T-helper 2 cell treated with Interferon-gamma antibody and Interleukin-4, amounts not matched to agents 5 μg/mL and 100 μg/mL, for 36 hours (primary cell): ENCODE results near the gene SCN10A.
A peak's percentile ranks its signal among the peaks of the same experiment; 100 is the strongest.

Source experiments
- DNase-seq: peaks from one replicate; pipeline ENCODE4 v3.0.0; 2021; ENCODE audit warnings: low spot score
- H3K27ac Mint-ChIP-seq: one replicate; pipeline ENCODE4 v1.8.0; 2021; ENCODE audit warnings: mild to moderate bottlenecking, mixed read lengths
- H3K27me3 Mint-ChIP-seq: one replicate; pipeline ENCODE4 v1.8.0; 2021; ENCODE audit warnings: low read depth, mixed read lengths
- H3K36me3 Mint-ChIP-seq: one replicate; pipeline ENCODE4 v1.8.0; 2021; ENCODE audit warnings: low read depth, mixed read lengths
- H3K4me1 Mint-ChIP-seq: one replicate; pipeline ENCODE4 v1.8.0; 2021; ENCODE audit warnings: low read depth, mixed read lengths
- H3K4me3 Mint-ChIP-seq: one replicate; pipeline ENCODE4 v1.8.0; 2022; ENCODE audit warnings: mild to moderate bottlenecking, moderate library complexity, mixed read lengths
- H3K9me3 Mint-ChIP-seq: one replicate; pipeline ENCODE4 v1.8.0; 2021; ENCODE audit warnings: mixed read lengths

Gene SCN10A

DNA sequence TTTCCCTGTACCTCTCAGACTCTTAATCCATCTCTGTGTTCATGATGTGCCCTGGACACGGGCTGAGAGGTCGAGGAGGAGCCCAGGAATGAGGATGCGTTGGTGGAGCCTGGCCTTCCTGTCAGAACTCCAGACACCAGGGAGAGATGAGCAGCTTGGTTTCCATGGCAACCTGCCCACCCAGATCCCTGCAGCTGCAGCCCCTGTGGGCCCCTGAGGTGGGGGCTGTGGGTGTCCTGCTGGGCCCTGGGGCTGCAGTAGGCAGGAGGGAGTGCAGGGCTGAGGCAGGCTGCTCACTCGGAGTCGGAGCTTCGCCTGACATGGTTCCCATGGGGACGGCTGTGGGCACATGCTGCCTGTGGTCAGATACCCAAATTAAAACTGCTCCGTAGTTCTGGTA, 7.7 kb upstream of the SCN10A start:
- H3K36me3 Mint-ChIP-seq: no peaks in the 10 kb centered on the region

DNA sequence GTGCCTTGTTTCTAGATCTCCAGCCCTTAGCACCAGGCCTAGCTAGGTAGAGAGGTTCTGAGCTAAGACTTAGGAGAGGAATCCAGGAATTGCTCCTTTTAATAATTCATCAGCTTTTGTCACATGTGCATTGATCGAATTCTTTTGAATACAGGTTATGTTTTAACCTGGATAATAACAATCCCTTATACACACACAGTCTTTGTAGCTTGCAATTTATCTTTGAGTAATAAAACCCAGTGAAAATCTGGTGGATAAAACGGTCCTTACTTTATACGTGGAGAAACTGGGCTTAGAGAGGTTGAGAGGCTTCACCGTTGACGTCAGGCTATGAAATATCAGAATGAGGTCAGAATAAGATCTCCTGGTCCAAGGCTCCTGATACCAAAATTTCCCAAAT, 7.2 kb upstream of the SCN10A start:
- no peak overlapping the region for H3K4me3 Mint-ChIP-seq
- H3K27me3 Mint-ChIP-seq: peaks cover 3% of the 10 kb centered on the region
- H3K9me3 Mint-ChIP-seq: no peaks in the 10 kb centered on the region
- peaks cover 2% of the 10 kb centered on the region for H3K4me1 Mint-ChIP-seq
- H3K36me3 Mint-ChIP-seq: no peaks in the 10 kb centered on the region
- DNase-seq: no peak
- H3K27ac Mint-ChIP-seq: no peak overlapping the region

More for the DNA sequence above, 7.7 kb upstream of the SCN10A start:
- no peak for DNase-seq
- Mint-ChIP-seq H3K9me3 (no peaks in the 10 kb centered on the region), H3K4me1 (peaks cover 2% of the 10 kb centered on the region), H3K27me3 (peaks cover 3% of the 10 kb centered on the region), H3K27ac (no peak overlapping the region), H3K4me3 (no peak overlapping the region)

DNA sequence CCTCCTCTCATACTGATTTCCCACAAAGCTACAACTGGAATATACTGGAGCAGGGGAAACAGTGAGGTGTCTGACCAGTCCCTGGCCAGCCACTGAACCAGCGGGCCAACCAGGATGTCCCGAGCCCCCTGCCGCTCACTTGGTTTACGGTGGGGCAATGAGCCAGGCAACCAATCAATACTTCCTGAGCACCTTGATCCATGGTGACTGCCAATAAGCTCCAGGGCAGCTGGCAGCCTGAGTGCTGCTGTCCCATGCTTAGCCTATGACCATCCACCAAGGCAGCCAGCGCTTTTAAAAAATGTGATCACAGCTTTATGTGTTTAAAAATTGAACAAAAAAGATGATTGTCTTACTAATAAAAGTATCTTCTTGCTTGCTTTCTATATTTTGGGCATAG, 4.2 kb downstream of the SCN10A start:
- DNase-seq: no peak
- no peak overlapping the region for H3K4me3 Mint-ChIP-seq
- no peak overlapping the region for H3K27ac Mint-ChIP-seq
- H3K36me3 Mint-ChIP-seq: no peaks in the 10 kb centered on the region
- H3K4me1 Mint-ChIP-seq: no peaks in the 10 kb centered on the region
- H3K9me3 Mint-ChIP-seq: no peaks in the 10 kb centered on the region
- peaks cover 3% of the 10 kb centered on the region for H3K27me3 Mint-ChIP-seq

DNA sequence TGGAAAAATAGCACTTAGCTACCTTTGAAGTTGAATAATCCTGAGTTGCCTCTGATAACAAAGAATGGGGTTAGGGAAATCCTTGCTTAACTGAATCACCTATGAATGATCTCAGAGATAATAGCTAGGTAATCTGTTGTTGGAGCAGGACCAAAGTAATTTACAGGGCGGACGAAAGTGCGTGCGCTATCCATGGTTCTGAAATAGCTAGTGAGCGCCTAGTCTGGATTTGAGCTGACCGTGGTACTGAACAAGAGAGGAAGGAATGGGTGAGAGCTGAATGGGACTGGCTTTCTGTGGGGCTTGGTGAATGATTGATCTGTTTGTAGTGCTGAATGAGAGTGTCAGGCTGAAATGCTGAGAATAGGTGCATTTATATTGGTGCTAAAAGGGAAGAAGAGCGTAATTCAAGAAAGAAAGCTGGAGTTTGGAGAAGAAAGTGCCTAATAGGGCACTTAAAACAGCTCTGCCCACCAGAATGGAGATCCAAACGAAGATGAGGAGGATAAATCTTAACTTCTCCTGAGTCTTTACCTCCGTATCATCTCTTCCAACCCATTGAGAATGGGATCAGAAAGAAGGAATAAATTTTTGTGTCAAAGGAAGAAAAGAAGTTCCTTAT, 10.1 kb downstream of the SCN10A start:
- Mint-ChIP-seq H3K9me3 (no peaks in the 10 kb centered on the region), H3K4me3 (no peak overlapping the region), H3K27ac (no peak overlapping the region), H3K27me3 (no peaks in the 10 kb centered on the region), H3K36me3 (no peaks in the 10 kb centered on the region), H3K4me1 (no peaks in the 10 kb centered on the region)
- DNase-seq: peak; percentile 39

DNA sequence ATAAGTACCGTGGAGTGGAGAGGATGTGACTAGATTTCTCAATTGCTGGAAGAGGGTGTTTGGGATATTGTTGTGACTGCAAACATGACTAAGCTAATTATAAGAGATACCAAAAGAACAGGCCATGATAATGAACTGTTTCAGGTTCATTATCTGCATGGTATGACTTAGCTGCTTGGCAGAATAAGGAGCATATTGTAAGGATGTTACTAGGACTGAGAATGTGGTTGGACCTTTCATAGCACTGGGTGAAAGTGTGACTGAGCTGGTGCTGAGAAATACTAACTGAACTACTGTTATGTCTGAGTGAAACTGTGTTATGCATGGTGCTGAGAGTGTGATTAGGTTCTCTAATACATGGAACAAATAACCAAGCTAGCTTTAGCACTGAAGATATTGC, 11.0 kb downstream of the SCN10A start:
- no peak for DNase-seq
- no peaks in the 10 kb centered on the region for H3K4me1 Mint-ChIP-seq
- no peaks in the 10 kb centered on the region for H3K36me3 Mint-ChIP-seq
- H3K4me3 Mint-ChIP-seq: no peak overlapping the region
- no peaks in the 10 kb centered on the region for H3K9me3 Mint-ChIP-seq
- H3K27me3 Mint-ChIP-seq: no peaks in the 10 kb centered on the region
- no peak overlapping the region for H3K27ac Mint-ChIP-seq

DNA sequence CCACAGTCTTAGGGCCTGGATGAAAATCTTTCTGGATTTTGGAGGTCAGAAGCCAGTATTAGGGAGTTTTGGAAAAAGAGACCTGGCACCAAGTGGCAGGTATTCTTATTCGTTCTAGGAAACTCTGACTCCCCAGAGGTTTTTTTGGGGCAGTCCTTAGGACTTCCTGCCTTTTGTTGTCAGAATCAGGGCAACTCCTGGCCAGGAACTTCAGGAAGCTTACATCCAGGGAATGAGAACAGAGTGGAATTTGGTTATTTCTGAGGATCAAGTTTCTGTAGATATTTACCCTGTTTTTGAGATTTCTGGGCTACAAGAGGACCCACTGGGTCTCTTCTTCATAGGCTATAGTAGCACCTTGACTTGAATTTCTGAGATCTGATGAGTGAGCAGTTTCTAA, 15.5 kb downstream of the SCN10A start:
- no peaks in the 10 kb centered on the region for H3K9me3 Mint-ChIP-seq
- no peak for DNase-seq
- no peaks in the 10 kb centered on the region for H3K36me3 Mint-ChIP-seq
- no peak overlapping the region for H3K27ac Mint-ChIP-seq
- H3K4me1 Mint-ChIP-seq: no peaks in the 10 kb centered on the region
- no peaks in the 10 kb centered on the region for H3K27me3 Mint-ChIP-seq
- no peak overlapping the region for H3K4me3 Mint-ChIP-seq

DNA sequence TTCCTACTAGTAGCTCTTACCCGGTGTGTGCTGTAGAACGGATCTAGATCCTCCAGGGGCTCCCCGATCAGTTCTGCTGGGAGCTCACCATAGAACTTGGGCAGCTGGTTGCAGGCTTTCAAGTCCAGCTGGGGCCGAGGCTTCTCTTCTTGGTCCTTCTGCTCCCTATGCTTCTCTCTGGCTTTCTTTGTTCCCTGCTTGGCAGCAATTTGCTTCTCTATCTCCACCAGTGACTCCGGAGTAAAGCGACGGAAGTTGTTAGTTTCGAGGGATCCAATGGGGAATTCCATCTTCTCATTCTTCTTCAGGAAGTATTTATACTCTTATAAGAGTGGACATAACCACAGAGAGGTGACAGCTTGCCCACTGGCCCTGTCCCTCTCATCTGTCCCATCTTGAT, 22.3 kb downstream of the SCN10A start:
- Mint-ChIP-seq H3K9me3 (no peaks in the 10 kb centered on the region), H3K4me3 (no peak overlapping the region), H3K27ac (no peak overlapping the region), H3K27me3 (no peaks in the 10 kb centered on the region), H3K4me1 (no peaks in the 10 kb centered on the region), H3K36me3 (no peaks in the 10 kb centered on the region)
- no peak for DNase-seq

DNA sequence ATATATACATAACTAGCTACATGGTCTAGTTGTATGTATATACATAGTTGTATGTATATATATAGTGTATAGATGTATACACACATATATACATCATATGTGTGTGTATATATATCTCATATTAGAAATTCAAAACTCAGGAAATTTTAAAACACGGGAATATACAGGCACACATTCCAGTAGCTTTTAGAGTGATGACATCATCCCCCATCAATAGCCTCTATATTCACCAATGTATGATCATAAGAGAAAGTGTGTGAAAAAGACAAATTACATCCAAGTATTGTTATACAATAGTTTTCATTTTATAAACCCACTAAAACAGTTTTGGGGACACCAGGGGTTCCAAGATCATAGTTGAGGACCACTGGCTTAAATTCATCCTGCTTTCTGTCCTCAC, 23.0 kb downstream of the SCN10A start:
- H3K36me3 Mint-ChIP-seq: no peaks in the 10 kb centered on the region
- H3K27me3 Mint-ChIP-seq: no peaks in the 10 kb centered on the region
- DNase-seq: no peak
- no peak overlapping the region for H3K27ac Mint-ChIP-seq
- no peak overlapping the region for H3K4me3 Mint-ChIP-seq
- H3K4me1 Mint-ChIP-seq: no peaks in the 10 kb centered on the region
- no peaks in the 10 kb centered on the region for H3K9me3 Mint-ChIP-seq

DNA sequence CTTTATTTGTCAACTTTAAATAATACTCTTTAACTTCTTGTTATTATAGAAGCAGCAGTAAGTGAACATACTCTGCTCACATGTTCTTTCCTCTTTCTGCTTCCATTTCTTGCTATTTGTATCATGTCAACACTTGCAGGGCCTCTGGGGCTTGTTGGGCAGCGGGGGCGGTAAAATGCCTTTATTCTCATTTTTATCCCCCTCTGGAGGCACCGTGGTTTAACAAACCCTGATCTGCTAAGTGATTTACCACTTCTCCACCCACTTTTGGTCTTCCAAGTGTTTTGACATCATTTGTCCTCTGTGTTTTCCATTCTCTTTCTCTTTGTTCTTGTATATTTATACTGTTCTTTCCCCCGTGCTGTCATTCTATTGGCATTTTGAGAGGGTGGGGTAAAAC, 33.9 kb downstream of the SCN10A start:
- no peak overlapping the region for H3K27ac Mint-ChIP-seq
- H3K4me1 Mint-ChIP-seq: no peaks in the 10 kb centered on the region
- no peaks in the 10 kb centered on the region for H3K9me3 Mint-ChIP-seq
- no peak for DNase-seq
- H3K27me3 Mint-ChIP-seq: no peaks in the 10 kb centered on the region
- no peaks in the 10 kb centered on the region for H3K36me3 Mint-ChIP-seq
- H3K4me3 Mint-ChIP-seq: no peak overlapping the region

DNA sequence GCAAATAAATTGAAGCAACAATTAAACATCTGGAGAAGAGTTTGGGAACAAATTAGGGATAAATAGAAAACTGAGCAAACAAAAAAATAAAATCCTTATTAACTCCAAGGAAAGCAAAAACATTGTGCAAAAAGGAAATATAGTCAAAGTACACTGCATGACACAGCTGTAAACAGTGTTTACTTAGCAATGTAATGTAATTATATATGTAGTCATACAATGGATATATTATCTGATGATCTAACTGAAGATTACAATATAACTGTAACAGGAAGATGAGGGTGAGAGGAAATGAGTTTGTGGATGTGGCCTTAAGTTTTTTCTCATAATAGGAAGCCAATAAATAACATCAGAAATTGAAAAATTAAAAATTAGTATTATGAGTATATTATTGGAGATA, 42.5 kb downstream of the SCN10A start:
- Mint-ChIP-seq H3K4me3 (no peak overlapping the region), H3K36me3 (no peaks in the 10 kb centered on the region), H3K27ac (no peak overlapping the region), H3K27me3 (no peaks in the 10 kb centered on the region), H3K9me3 (no peaks in the 10 kb centered on the region), H3K4me1 (peaks cover 1% of the 10 kb centered on the region)
- no peak for DNase-seq

DNA sequence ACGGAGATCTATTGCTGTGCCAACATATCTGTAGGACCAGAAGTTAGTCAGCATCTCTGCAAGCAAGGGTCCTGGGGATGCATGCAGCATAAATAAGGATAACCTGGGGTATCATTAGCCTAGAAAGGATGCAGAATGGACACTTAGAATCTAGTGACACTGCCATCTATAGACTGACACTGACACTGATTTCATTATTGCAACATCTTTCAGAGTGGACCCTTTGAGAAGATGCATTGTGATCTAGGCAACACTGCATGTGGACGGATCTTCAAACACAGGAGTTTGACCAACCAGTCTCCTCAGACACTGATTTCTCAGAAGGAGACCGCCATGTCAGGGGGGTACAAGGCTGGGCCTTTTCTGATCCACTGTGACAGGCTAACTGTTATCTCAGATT, 52.4 kb downstream of the SCN10A start:
- Mint-ChIP-seq H3K4me3 (no peak overlapping the region), H3K4me1 (no peaks in the 10 kb centered on the region), H3K9me3 (no peaks in the 10 kb centered on the region), H3K27me3 (no peaks in the 10 kb centered on the region), H3K36me3 (no peaks in the 10 kb centered on the region), H3K27ac (no peak overlapping the region)
- no peak for DNase-seq

DNA sequence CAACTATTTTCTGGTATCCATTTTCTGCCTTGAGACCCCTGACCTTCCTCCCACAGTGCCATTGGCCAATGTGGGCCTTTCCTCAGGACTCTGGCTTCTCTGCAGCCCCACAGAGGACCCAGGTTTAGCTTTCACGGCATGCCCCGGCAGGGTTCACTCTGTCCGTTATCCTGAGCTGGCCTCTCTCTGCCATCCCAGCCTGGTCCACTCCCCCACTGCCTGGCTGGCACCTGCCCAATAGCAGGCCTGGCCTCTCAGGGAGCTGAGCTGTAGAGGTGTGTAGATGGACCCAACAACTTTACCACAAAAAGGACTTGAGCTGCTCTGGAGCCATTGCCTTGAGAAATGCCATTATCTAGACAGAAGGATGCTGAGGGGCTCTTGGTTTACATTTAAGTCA, 57.5 kb downstream of the SCN10A start:
- no peaks in the 10 kb centered on the region for H3K9me3 Mint-ChIP-seq
- no peak overlapping the region for H3K4me3 Mint-ChIP-seq
- H3K27me3 Mint-ChIP-seq: no peaks in the 10 kb centered on the region
- H3K27ac Mint-ChIP-seq: no peak overlapping the region
- H3K36me3 Mint-ChIP-seq: no peaks in the 10 kb centered on the region
- H3K4me1 Mint-ChIP-seq: no peaks in the 10 kb centered on the region
- DNase-seq: no peak

DNA sequence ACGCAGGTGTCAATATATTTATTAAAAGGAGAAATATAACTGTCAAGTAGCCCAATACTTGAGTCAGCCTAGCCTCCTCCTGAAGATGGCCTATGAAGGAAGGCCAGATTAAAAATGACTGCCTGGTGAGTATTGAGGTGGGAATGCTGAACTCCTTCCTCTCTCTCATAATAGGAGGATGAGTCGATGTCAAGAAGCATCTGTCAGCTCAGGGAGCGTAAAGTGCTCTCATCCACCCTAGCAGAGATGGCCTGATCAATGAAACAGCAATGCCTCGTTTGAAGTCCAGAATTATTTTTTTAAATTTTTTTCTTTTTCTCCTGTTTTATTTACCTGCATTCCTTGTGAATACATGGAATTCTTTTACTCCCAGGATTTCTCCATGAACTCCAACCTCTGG, 58.3 kb downstream of the SCN10A start:
- Mint-ChIP-seq H3K4me1 (no peaks in the 10 kb centered on the region), H3K27me3 (no peaks in the 10 kb centered on the region), H3K4me3 (no peak overlapping the region), H3K27ac (no peak overlapping the region), H3K36me3 (no peaks in the 10 kb centered on the region), H3K9me3 (no peaks in the 10 kb centered on the region)
- no peak for DNase-seq

DNA sequence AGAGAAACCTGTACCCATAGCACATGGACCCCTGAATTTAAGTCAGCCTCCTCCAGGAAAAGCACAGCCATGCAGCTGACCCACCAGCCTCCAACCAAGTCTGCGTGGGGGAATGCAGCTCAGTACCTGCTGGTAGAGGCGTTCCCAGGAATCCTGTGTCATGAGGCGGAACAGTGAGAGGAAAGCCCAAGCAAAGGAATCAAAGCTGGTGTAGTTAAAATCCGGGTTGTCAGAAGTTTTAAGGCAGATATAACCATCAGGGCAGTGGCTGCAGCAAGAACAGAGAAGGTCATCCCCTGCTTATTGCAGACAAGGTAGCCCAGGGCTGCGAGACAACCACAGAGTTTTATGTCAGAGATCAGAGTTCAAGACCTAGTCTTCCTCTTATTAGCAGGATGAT, 59.1 kb downstream of the SCN10A start:
- H3K27me3 Mint-ChIP-seq: no peaks in the 10 kb centered on the region
- DNase-seq: no peak
- H3K4me1 Mint-ChIP-seq: no peaks in the 10 kb centered on the region
- H3K27ac Mint-ChIP-seq: no peak overlapping the region
- no peak overlapping the region for H3K4me3 Mint-ChIP-seq
- H3K9me3 Mint-ChIP-seq: no peaks in the 10 kb centered on the region
- H3K36me3 Mint-ChIP-seq: no peaks in the 10 kb centered on the region

DNA sequence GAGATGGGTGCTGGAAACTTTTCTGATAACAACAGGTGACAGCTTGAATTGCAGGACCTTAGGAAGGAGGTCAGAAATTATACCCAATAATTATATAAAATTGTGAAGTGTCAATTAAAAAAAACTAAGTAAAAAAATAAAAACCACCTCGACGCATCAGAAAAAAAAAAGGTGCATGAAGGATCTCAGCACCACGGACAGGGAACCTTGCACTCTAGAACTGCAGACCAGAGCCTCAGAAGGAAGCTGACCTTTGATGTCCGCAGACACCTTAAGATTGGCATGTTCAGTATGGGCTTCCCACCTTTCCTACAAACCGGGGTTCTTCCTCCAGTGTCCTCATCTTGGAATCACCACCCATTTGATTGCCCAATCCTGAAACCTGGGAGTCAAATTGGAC, 60.9 kb downstream of the SCN10A start:
- Mint-ChIP-seq H3K36me3 (no peaks in the 10 kb centered on the region), H3K27ac (no peak overlapping the region), H3K9me3 (no peaks in the 10 kb centered on the region), H3K4me3 (no peak overlapping the region), H3K27me3 (no peaks in the 10 kb centered on the region), H3K4me1 (no peaks in the 10 kb centered on the region)
- DNase-seq: no peak
